RWPE1 (cell line): ENCODE measurements around the gene TBC1D22A.

Experiments used
- CTCF ChIA-PET: fragments of 350-600 bp; sonication (Branson Sonifier 250); formaldehyde crosslinking; extraction: SDS; loops from one replicate; lab custom pipeline; 2021; lab: Yijun Ruan, JAX
- POLR2A ChIA-PET: fragments of 400-600 bp; formaldehyde crosslinking; extraction: SDS; loops from one replicate; lab custom pipeline; 2020; ENCODE audit warnings: antibody characterized with exemption; ENCODE audit not compliant: low non-redundant PET; lab: Yijun Ruan, JAX
- DNase-seq: peaks from one replicate; pipeline ENCODE4 v3.0.0; 2012; ENCODE audit warnings: low spot score
- H3K27ac ChIP-seq: fragments of 450-650 bp; 2 replicates; pipeline ENCODE4 v1.5.1; 2017
- CTCF ChIP-seq: fragments of 450-650 bp; conservative IDR thresholded peaks from 2 replicates; pipeline ENCODE4 v1.5.1; 2017; ENCODE audit warnings: low read depth, mild to moderate bottlenecking

The TBC1D22A gene

GRCh38 chr22:47064016-47064415, 301.6 kb downstream of the TBC1D22A start:
- DNase-seq, result no peak
- ChIA-PET CTCF (no interaction called here), POLR2A (no interaction called here)
- H3K27ac ChIP-seq, result no peak overlapping the region
- no peak for TF ChIP-seq CTCF

DNA sequence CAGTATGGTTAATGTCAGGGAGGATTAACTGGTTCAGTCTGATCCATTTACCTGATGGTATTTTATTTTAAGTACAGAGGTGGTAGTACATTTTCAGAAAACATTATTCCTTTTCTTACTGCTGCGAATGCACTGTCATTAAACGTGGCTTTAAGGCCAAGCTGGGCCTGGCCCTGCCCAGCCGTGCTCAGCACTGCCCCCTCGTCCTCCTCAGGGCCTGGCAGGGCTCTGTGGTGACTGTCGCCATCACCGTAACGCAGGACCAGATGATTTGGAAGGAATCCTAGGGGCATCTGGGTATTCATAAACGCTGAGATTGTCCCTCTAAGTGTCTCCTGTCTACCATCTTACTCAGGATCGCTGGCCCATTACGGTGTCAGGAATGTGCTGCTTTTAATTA, 302.0 kb downstream of the TBC1D22A start:
- no peak overlapping the region for H3K27ac ChIP-seq
- ChIA-PET POLR2A (no interaction called here), CTCF (no interaction called here)
- no peak for TF ChIP-seq CTCF
- no peak for DNase-seq

DNA sequence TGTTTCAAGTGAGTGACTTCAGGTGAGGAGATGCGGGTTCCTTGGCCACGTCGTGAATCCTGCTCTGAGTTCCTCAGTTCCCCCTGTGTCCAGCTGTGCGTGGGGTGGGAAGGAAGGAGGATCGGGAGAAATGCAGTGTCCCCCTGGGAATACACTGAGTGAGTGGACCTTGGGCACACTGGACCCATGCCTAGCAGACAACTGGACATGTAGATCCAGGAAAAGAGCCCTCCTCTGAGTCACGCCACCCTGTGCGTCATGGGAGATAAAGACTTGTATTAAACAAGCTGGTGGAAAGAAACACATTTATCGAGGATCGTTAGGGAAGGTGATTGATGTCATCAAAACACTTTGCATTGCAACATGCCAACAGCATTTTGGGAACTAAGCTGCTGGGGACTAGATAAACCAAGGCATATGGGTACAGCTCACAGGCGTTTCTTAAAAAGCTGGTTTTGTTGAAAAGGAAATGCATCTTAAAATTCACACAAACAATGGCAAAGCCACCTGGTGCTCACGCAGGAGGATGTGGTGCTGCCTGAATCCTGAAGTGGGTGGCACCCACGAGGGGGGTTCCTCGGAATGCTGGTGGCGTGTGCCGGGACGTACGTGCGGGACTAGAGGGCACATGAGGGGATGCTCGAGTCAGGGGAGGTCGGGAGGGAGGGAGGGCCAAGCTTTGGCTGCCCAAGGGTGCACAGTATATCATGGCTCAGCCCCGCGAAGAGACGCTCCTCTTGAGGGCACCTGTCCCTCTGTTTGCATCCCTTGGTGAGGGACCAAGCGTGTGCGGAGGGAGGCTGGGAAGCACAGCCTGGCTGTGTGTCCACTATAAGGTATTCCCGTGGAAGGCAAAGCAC, 303.5 kb downstream of the TBC1D22A start:
- TF ChIP-seq CTCF, result no peak
- ChIA-PET POLR2A (no interaction called here), CTCF (interaction anchor here (0.7 kb wide), 1 partner anchor 10 kb away, joined by 3 read pairs; no protein-coding TSS in a partner anchor)
- no peak for DNase-seq
- no peak overlapping the region for H3K27ac ChIP-seq

DNA sequence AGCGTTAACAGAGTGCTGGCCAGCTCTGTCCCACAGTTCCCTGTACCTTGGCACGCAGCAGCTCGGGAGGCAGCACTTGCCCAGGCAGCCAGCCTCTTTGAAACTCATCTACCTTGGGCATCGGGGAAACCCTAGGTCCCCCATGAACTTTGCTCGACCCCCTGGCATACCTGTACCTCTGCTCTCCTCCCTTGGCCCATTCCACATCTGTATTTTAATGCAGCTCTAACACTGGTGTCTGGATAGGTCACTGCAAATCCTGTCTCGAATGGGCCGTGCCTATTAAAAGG, 304.1 kb downstream of the TBC1D22A start:
- no peak for TF ChIP-seq CTCF
- no peak overlapping the region for H3K27ac ChIP-seq
- DNase-seq, result no peak
- CTCF ChIA-PET, result interaction anchor here (0.5 kb wide), 1 partner anchor 23 kb away, joined by 3 read pairs; no protein-coding TSS in a partner anchor
- POLR2A ChIA-PET, result no interaction called here

DNA sequence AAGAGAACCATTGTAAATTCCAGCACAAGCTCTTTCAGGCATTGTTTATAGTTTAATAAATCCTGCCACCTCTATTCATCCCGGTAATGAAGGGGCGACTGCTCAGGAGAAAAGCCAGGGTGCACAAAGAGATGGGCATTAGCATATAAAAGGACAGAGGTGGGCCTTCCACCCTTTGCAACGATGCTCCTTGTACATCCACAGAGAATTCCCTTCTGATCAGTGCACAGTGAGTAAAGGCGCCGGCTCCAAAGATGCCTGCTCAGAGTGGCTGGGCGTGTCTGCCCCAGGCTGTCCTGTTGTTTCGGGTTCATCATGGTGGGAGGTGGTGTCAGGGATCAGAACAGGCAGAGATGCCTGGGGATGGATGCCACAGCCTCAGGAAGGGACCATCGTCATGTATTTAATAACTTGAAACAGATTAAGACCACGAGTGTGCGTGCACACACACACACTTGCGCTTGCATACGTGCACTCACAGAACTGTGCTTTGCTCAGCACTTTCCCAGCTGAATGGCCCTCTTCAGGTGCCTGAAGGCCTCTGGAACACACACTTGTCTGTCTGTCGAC, 305.0 kb downstream of the TBC1D22A start:
- DNase-seq, result no peak
- no peak overlapping the region for H3K27ac ChIP-seq
- POLR2A ChIA-PET, result no interaction called here
- no peak for TF ChIP-seq CTCF
- CTCF ChIA-PET, result interaction anchor here (0.5 kb wide), 1 partner anchor 24 kb away, joined by 3 read pairs; no protein-coding TSS in a partner anchor

DNA sequence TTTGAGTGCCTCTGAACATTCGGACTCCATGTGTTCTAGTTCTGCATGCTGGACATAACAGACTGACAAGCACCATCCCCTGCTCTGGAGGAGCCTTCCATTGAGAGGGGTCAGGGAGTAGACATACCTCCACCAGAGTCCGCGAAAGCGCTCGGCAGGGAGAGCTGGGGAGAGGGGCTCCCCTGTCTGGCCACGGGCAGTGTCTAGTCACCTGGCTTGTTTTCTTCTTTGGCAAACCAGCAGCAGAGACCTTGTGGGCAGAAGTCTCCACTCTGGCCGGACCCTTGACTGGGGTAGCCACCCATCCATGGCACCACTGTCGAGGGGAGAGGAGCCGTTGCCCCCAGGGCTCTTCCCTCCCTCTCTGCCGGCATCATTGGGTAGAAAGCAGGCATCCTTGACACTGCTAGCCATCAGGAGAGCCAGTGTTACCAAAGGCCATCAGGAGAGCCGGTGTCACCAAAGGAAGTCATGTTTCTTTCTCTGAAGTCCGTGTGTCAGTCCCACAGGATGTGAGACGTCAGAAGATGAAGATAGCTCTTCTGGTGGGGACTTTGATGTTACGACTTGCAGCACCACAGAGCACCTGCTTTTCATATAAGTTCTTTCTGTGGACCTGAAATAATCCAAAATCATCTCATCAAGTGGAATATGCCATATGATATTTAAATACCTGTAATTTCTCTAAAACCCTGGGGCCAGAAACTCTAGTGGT, 305.6 kb downstream of the TBC1D22A start:
- DNase-seq, result no peak
- no peak for TF ChIP-seq CTCF
- CTCF ChIA-PET, result no interaction called here
- POLR2A ChIA-PET, result no interaction called here
- H3K27ac ChIP-seq, result no peak overlapping the region
